Measurements from ENCODE around the gene UGDH.
A peak's percentile ranks its signal among the peaks of the same experiment; 100 is the strongest.

Gene UGDH

GRCh38 chr4:39456946-39457763, 70.1 kb downstream of the UGDH start:
- peaks cover 87% of the 10 kb centered on the region for H3K36me3 ChIP-seq (ENCODE audit: control insufficient read depth, low read length)
- H3K79me2 ChIP-seq (ENCODE audit: control insufficient read depth, low read length): peaks cover 66% of the 10 kb centered on the region
- peak overlapping the region; percentile 82 for H3K4me3 ChIP-seq (ENCODE audit: low read length)
- peaks cover 71% of the 10 kb centered on the region for H3F3A ChIP-seq (ENCODE audit: control insufficient read depth, insufficient read depth)
- peaks cover 42% of the 10 kb centered on the region for H4K20me1 ChIP-seq (ENCODE audit: control insufficient read depth, insufficient read depth, low read depth, low read length)
- peak overlapping the region; percentile 88 for H3K27ac ChIP-seq (ENCODE audit: low read depth, low read length)
- TF ChIP-seq, protein P1, sequence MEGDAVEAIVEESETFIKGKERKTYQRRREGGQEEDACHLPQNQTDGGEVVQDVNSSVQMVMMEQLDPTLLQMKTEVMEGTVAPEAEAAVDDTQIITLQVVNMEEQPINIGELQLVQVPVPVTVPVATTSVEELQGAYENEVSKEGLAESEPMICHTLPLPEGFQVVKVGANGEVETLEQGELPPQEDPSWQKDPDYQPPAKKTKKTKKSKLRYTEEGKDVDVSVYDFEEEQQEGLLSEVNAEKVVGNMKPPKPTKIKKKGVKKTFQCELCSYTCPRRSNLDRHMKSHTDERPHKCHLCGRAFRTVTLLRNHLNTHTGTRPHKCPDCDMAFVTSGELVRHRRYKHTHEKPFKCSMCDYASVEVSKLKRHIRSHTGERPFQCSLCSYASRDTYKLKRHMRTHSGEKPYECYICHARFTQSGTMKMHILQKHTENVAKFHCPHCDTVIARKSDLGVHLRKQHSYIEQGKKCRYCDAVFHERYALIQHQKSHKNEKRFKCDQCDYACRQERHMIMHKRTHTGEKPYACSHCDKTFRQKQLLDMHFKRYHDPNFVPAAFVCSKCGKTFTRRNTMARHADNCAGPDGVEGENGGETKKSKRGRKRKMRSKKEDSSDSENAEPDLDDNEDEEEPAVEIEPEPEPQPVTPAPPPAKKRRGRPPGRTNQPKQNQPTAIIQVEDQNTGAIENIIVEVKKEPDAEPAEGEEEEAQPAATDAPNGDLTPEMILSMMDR (IDR thresholded peaks at IDR 0.05; ENCODE audit: low read depth, low read length, poor library complexity, severe bottlenecking): no peak
- TF ChIP-seq EZH2phosphoT487 (IDR thresholded peaks at IDR 0.05; ENCODE audit: borderline replicate concordance, low read length): no peak
- H3K4me2 ChIP-seq (ENCODE audit: low read length): peak overlapping the region; percentile 75
- no peaks in the 10 kb centered on the region for H3K9me2 ChIP-seq (replicated peaks; ENCODE audit: control insufficient read depth, low read length)
- H3K9me3 ChIP-seq (ENCODE audit: control insufficient read depth, insufficient read depth, low read length): no peaks in the 10 kb centered on the region
- peaks cover 40% of the 10 kb centered on the region for H3K4me1 ChIP-seq (ENCODE audit: control insufficient read depth, low read length)
- no peaks in the 10 kb centered on the region for H3K27me3 ChIP-seq (ENCODE audit: control insufficient read depth, low read length)

DNA sequence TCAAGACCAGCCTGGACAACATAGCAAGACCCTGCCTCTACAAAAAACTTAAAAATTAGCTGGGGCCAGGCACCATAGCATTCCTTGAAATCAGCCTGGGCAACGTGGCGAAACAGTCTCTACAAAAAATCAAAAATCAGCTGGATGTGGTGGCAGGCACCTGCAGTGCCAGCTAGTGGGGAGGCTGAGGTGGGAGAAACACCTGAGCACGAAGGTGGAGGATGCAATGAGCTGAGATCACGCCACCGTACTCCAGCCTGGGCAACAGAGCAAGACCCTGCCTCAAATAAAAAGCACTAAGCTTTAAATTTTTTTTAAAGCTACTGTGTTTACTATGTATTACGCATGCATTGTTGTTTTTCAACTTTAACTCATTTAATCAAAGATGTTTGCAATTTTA, 71.8 kb downstream of the UGDH start:
- Histone ChIP-seq H3K9me2 (replicated peaks; ENCODE audit: control insufficient read depth, low read length) (no peaks in the 10 kb centered on the region), H3K27me3 (ENCODE audit: control insufficient read depth, low read length) (no peaks in the 10 kb centered on the region), H3K4me3 (ENCODE audit: low read length) (no peak overlapping the region), H3K79me2 (ENCODE audit: control insufficient read depth, low read length) (peaks cover 50% of the 10 kb centered on the region), H3K4me2 (ENCODE audit: low read length) (peak overlapping the region; percentile 75), H3F3A (ENCODE audit: control insufficient read depth, insufficient read depth) (peaks cover 85% of the 10 kb centered on the region), H3K9me3 (ENCODE audit: control insufficient read depth, insufficient read depth, low read length) (no peaks in the 10 kb centered on the region), H3K27ac (ENCODE audit: low read depth, low read length) (no peak overlapping the region), H3K4me1 (ENCODE audit: control insufficient read depth, low read length) (peaks cover 31% of the 10 kb centered on the region), H4K20me1 (ENCODE audit: control insufficient read depth, insufficient read depth, low read depth, low read length) (peaks cover 52% of the 10 kb centered on the region), H3K36me3 (ENCODE audit: control insufficient read depth, low read length) (peaks cover 88% of the 10 kb centered on the region)
- TF ChIP-seq, protein P1 (IDR thresholded peaks at IDR 0.05; ENCODE audit: low read depth, low read length, poor library complexity, severe bottlenecking): no peak
- TF ChIP-seq EZH2phosphoT487 (IDR thresholded peaks at IDR 0.05; ENCODE audit: borderline replicate concordance, low read length): no peak

DNA sequence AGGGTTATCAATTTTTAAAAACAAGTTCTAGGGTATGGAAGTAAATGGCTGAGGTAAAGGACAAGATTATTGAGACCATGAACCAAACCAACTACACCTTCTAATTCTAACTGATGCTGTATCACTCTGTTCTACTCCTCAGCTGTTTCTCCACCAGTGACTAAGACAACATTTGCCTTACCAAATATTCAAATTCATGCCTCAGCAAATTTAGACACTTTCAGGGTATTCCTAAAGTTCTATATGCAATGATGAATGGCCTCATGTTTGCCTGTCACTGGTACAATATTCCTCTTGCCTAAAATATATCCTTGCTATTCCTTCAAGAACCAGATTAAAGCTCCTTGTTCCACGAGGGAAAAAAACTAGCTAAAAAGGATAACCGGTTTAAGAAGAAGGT, 73.5 kb downstream of the UGDH start:
- Histone ChIP-seq H3K9me3 (ENCODE audit: control insufficient read depth, insufficient read depth, low read length) (no peaks in the 10 kb centered on the region), H3K36me3 (ENCODE audit: control insufficient read depth, low read length) (peaks cover 88% of the 10 kb centered on the region), H3K27ac (ENCODE audit: low read depth, low read length) (no peak overlapping the region), H3K27me3 (ENCODE audit: control insufficient read depth, low read length) (no peaks in the 10 kb centered on the region), H3K9me2 (replicated peaks; ENCODE audit: control insufficient read depth, low read length) (no peaks in the 10 kb centered on the region), H3K4me3 (ENCODE audit: low read length) (no peak overlapping the region), H3F3A (ENCODE audit: control insufficient read depth, insufficient read depth) (peaks cover 96% of the 10 kb centered on the region), H3K4me1 (ENCODE audit: control insufficient read depth, low read length) (peaks cover 24% of the 10 kb centered on the region), H4K20me1 (ENCODE audit: control insufficient read depth, insufficient read depth, low read depth, low read length) (peaks cover 57% of the 10 kb centered on the region), H3K4me2 (ENCODE audit: low read length) (no peak overlapping the region), H3K79me2 (ENCODE audit: control insufficient read depth, low read length) (peaks cover 35% of the 10 kb centered on the region)
- no peak for TF ChIP-seq EZH2phosphoT487 (IDR thresholded peaks at IDR 0.05; ENCODE audit: borderline replicate concordance, low read length)
- TF ChIP-seq, protein P1 (IDR thresholded peaks at IDR 0.05; ENCODE audit: low read depth, low read length, poor library complexity, severe bottlenecking): no peak

Data from DOHH2 (cell line).